ENCODE data around the gene RAPGEF1.

Gene RAPGEF1

DNA sequence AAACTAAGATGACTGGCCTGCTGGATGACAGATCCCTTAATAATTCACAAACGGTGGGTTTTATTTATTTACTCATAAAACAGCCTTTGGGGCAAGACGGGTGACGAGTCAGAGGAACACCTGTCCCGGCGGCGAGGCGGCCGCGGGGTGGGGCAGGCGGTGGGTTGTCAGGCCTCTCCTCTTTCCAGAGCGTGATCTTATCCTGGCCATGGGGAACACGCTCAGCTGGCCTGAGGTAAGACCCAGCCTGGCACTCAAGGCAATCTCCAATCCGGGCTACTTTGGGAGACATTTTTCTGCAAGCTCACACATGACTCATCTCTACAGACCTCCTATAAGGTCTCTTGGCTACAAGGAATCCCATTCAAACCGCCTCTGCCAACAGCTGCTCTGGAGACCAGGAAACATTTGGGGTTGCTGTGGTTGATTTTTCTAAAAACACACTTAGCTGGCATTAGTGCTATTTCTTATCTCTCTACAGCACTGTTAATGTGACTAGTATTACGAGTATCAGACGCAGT is 6.3 kb downstream of the RAPGEF1 start (continued):
- TF ChIP-seq, protein P1, sequence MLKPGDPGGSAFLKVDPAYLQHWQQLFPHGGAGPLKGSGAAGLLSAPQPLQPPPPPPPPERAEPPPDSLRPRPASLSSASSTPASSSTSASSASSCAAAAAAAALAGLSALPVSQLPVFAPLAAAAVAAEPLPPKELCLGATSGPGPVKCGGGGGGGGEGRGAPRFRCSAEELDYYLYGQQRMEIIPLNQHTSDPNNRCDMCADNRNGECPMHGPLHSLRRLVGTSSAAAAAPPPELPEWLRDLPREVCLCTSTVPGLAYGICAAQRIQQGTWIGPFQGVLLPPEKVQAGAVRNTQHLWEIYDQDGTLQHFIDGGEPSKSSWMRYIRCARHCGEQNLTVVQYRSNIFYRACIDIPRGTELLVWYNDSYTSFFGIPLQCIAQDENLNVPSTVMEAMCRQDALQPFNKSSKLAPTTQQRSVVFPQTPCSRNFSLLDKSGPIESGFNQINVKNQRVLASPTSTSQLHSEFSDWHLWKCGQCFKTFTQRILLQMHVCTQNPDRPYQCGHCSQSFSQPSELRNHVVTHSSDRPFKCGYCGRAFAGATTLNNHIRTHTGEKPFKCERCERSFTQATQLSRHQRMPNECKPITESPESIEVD (tag by site-specific recombination; IDR thresholded peaks at IDR 0.05) = 0 out of 2 replicates have a peak, but pooled peaks have one; percentile 11
- TF ChIP-seq ZNF621 (tag by site-specific recombination; IDR thresholded peaks at IDR 0.05) (no peak), ZFHX2 (tag by site-specific recombination; conservative IDR thresholded peaks at IDR 0.05) (no peak), ZNF341 (tag by site-specific recombination; IDR thresholded peaks at IDR 0.05; ENCODE audit: low read depth) (no peak), ZNF391 (tag by site-specific recombination; IDR thresholded peaks at IDR 0.05; ENCODE audit: borderline replicate concordance, low read depth) (no peak), SP7 (tag by site-specific recombination; IDR thresholded peaks at IDR 0.05) (no peak; the same call in 1 of the 2 replicates), ZNF596 (tag by site-specific recombination; IDR thresholded peaks at IDR 0.05) (no peak), ZNF157 (tag by site-specific recombination; IDR thresholded peaks at IDR 0.05) (no peak), ZNF521 (tag by site-specific recombination; IDR thresholded peaks at IDR 0.05) (no peak), ZBTB7A (tag by site-specific recombination; IDR thresholded peaks at IDR 0.05; ENCODE audit: low read depth) (no peak)

DNA sequence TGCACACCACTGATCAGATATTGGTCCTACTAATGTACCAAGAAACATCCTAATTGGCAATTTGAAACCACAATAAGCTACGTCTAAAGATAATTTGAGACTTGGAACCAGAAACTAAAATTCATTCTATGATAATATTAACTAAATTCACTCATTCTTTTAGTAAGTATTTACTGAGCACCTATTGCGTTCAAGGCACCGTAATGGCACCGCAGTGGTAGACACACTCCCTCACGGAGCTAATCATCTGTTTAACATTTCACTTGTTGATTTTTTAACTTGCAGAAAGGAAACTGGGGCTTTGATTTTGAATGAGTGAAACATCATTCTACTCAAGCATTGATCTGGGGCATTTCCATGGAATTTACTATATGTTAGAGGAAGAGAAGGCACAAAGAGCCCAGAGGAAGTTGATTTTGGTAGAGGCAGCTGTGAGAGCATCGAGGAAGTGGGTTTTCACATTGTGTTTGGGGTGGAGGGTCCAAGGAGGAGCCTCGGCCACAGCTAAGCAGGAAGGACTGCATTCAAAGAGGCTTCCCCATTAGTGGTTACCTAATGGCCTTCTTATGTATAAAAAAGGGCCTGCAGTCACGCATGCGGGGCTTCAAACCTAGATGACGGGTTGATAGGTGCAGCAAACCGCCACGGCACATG is 7.1 kb downstream of the RAPGEF1 start:
- H3K4me1 ChIP-seq (ENCODE audit: control insufficient read depth, insufficient read depth, low read length) = peaks cover 37% of the 10 kb centered on the region
- CTCF ChIA-PET = interaction anchor here (0.7 to 2.7 kb wide), 7 partner anchors 10 to 141 kb away, joined by 3 to 13 read pairs (median 5); no protein-coding TSS in a partner anchor
- H3K27ac ChIP-seq (ENCODE audit: extremely low read depth, low read depth, low read length) = no peak overlapping the region
- TF ChIP-seq ZNF266 (tag by site-specific recombination; IDR thresholded peaks at IDR 0.05; ENCODE audit: low read depth) (no peak), ZNF221 (tag by site-specific recombination; IDR thresholded peaks at IDR 0.05; ENCODE audit: borderline replicate concordance) (no peak), ZNF626 (tag by site-specific recombination; IDR thresholded peaks at IDR 0.05) (no peak), ZNF23 (tag by site-specific recombination; IDR thresholded peaks at IDR 0.05; ENCODE audit: borderline replicate concordance) (no peak), ZNF664 (tag by site-specific recombination; IDR thresholded peaks at IDR 0.05) (peak; percentile 65), KLF8 (tag by site-specific recombination; IDR thresholded peaks at IDR 0.05) (no peak), ZNF624 (tag by site-specific recombination; IDR thresholded peaks at IDR 0.05) (no peak), ZNF140 (tag by site-specific recombination; IDR thresholded peaks at IDR 0.05) (no peak), ZNF114 (tag by site-specific recombination; IDR thresholded peaks at IDR 0.05) (no peak), ZNF501 (tag by site-specific recombination; IDR thresholded peaks at IDR 0.05) (no peak), SCRT2 (tag by site-specific recombination; IDR thresholded peaks at IDR 0.05) (0 out of 2 replicates have a peak, but pooled peaks have one; percentile 31), ZFP41 (tag by site-specific recombination; IDR thresholded peaks at IDR 0.05; ENCODE audit: borderline replicate concordance) (no peak), ZNF2 (tag by site-specific recombination; IDR thresholded peaks at IDR 0.05) (no peak)
- TF ChIP-seq, protein P2, sequence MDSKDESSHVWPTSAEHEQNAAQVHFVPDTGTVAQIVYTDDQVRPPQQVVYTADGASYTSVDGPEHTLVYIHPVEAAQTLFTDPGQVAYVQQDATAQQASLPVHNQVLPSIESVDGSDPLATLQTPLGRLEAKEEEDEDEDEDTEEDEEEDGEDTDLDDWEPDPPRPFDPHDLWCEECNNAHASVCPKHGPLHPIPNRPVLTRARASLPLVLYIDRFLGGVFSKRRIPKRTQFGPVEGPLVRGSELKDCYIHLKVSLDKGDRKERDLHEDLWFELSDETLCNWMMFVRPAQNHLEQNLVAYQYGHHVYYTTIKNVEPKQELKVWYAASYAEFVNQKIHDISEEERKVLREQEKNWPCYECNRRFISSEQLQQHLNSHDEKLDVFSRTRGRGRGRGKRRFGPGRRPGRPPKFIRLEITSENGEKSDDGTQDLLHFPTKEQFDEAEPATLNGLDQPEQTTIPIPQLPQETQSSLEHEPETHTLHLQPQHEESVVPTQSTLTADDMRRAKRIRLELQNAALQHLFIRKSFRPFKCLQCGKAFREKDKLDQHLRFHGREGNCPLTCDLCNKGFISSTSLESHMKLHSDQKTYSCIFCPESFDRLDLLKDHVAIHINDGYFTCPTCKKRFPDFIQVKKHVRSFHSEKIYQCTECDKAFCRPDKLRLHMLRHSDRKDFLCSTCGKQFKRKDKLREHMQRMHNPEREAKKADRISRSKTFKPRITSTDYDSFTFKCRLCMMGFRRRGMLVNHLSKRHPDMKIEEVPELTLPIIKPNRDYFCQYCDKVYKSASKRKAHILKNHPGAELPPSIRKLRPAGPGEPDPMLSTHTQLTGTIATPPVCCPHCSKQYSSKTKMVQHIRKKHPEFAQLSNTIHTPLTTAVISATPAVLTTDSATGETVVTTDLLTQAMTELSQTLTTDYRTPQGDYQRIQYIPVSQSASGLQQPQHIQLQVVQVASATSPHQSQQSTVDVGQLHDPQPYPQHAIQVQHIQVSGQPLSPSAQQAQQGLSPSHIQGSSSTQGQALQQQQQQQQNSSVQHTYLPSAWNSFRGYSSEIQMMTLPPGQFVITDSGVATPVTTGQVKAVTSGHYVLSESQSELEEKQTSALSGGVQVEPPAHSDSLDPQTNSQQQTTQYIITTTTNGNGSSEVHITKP (tag by site-specific recombination; IDR thresholded peaks at IDR 0.05) = no peak
- TF ChIP-seq, protein P3, sequence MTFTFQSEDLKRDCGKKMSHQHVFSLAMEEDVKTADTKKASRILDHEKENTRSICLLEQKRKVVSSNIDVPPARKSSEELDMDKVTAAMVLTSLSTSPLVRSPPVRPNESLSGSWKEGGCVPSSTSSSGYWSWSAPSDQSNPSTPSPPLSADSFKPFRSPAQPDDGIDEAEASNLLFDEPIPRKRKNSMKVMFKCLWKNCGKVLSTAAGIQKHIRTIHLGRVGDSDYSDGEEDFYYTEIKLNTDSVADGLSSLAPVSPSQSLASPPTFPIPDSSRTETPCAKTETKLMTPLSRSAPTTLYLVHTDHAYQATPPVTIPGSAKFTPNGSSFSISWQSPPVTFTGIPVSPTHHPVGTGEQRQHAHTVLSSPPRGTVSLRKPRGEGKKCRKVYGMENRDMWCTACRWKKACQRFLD (tag by site-specific recombination; IDR thresholded peaks at IDR 0.05) = no peak
- TF ChIP-seq, protein P1 (tag by site-specific recombination; IDR thresholded peaks at IDR 0.05) = no peak
- H3K36me3 ChIP-seq (ENCODE audit: control insufficient read depth in 2 of 2, insufficient read depth in 1 of 2, low read length in 2 of 2) = no peaks in the 10 kb centered on the region
- H3K4me3 ChIP-seq (ENCODE audit: low read depth, low read length) = no peak overlapping the region
- no peaks in the 10 kb centered on the region for H3K9me3 ChIP-seq (ENCODE audit: control insufficient read depth, insufficient read depth, low read depth, low read length)
- POLR2A ChIA-PET = interaction anchor here (0.8 to 3.1 kb wide), 3 partner anchors 13 to 108 kb away, joined by 3 to 14 read pairs (median 4); no protein-coding TSS in a partner anchor
